Neural crest cell (in vitro differentiated cells): ENCODE data around the gene NPC1L1. TPM values are rescaled to one million over a fixed set of nuclear protein-coding genes. Genes with fewer than 3 reads are reported as not detected.

Experiments
- DNase-seq: peaks from one replicate; pipeline ENCODE4 v3.0.0; 2021; ENCODE audit warnings: low read depth, mixed read lengths, low spot score
- H3K27ac Mint-ChIP-seq: one replicate; pipeline ENCODE4 v1.8.0; 2021; ENCODE audit warnings: mild to moderate bottlenecking, mixed read lengths; ENCODE audit not compliant: unreplicated experiment
- H3K27me3 Mint-ChIP-seq: 2 replicates; pipeline ENCODE4 v1.8.0; 2021; ENCODE audit warnings: low read depth, mild to moderate bottlenecking, mixed read lengths
- H3K36me3 Mint-ChIP-seq: 2 replicates; pipeline ENCODE4 v1.8.0; 2021; ENCODE audit warnings: low read depth, mild to moderate bottlenecking, mixed read lengths
- H3K4me1 Mint-ChIP-seq: 2 replicates; pipeline ENCODE4 v1.8.0; 2021; ENCODE audit warnings: mixed read lengths
- H3K4me3 Mint-ChIP-seq: one replicate; pipeline ENCODE4 v1.8.0; 2021; ENCODE audit warnings: mild to moderate bottlenecking, mixed read lengths
- H3K9me3 Mint-ChIP-seq: 2 replicates; pipeline ENCODE4 v1.8.0; 2021; ENCODE audit warnings: mixed read lengths
- CTCF ChIP-seq: fragments of 200-600 bp; sonication (generic); conservative IDR thresholded peaks from 2 replicates; pipeline ENCODE4 v1.5.0; 2021; ENCODE audit warnings: antibody characterized with exemption, mild to moderate bottlenecking
- total RNA-seq: library from RNA; stranded (reverse); gene quantifications from 2 replicates; pipeline ENCODE4 v1.2.1, GENCODE V29; 2021

Gene NPC1L1
- total RNA-seq, 1 donor from 2014 or later: 0.12 TPM

- TF ChIP-seq CTCF: no peak
- H3K9me3 Mint-ChIP-seq: no peaks in the 10 kb centered on the region
- peak; percentile 69 for DNase-seq
- peak within 1 kb of the TSS; percentile 96 for H3K27ac Mint-ChIP-seq
- peaks cover 7% of the 10 kb centered on the region for H3K36me3 Mint-ChIP-seq
- peaks cover 38% of the 10 kb centered on the region for H3K4me1 Mint-ChIP-seq
- H3K27me3 Mint-ChIP-seq: peaks cover 14% of the 10 kb centered on the region
- H3K4me3 Mint-ChIP-seq: peak within 1 kb of the TSS; percentile 89
Measured at GRCh38 chr7:44490351-44491200, 50.6 kb downstream of the NPC1L1 start, which contains the start of gene NUDCD3. Gene NUDCD3 (minus strand): TSS chr7:44490658. CDS start chr7:44490600, 58 bp downstream.

GRCh38 chr7:44489955-44490350, 51.2 kb downstream of the NPC1L1 start:
- TF ChIP-seq CTCF: no peak
- Mint-ChIP-seq H3K4me3 (peak overlapping the region; percentile 89), H3K27ac (peak overlapping the region; percentile 93), H3K27me3 (peaks cover 10% of the 10 kb centered on the region), H3K36me3 (peaks cover 11% of the 10 kb centered on the region), H3K9me3 (no peaks in the 10 kb centered on the region), H3K4me1 (peaks cover 38% of the 10 kb centered on the region)
- peak; percentile 2 for DNase-seq

- H3K4me3 Mint-ChIP-seq: peak overlapping the region; percentile 89
- H3K36me3 Mint-ChIP-seq: peaks cover 19% of the 10 kb centered on the region
- DNase-seq: no peak
- H3K9me3 Mint-ChIP-seq: peaks cover under 1% of the 10 kb centered on the region
- no peak overlapping the region for H3K27ac Mint-ChIP-seq
- TF ChIP-seq CTCF: no peak
- H3K4me1 Mint-ChIP-seq: peaks cover 38% of the 10 kb centered on the region
- peaks cover 3% of the 10 kb centered on the region for H3K27me3 Mint-ChIP-seq
Measured at GRCh38 chr7:44488955-44489354, 52.2 kb downstream of the NPC1L1 start.

GRCh38 chr7:44486693-44487092, 54.4 kb downstream of the NPC1L1 start:
- TF ChIP-seq CTCF: no peak
- peaks cover 3% of the 10 kb centered on the region for H3K27me3 Mint-ChIP-seq
- peaks cover 38% of the 10 kb centered on the region for H3K4me1 Mint-ChIP-seq
- H3K27ac Mint-ChIP-seq: no peak overlapping the region
- H3K9me3 Mint-ChIP-seq: peaks cover 11% of the 10 kb centered on the region
- H3K4me3 Mint-ChIP-seq: no peak overlapping the region
- peaks cover 39% of the 10 kb centered on the region for H3K36me3 Mint-ChIP-seq
- DNase-seq: no peak

- DNase-seq: no peak
- Mint-ChIP-seq H3K27me3 (peaks cover 3% of the 10 kb centered on the region), H3K4me3 (peak overlapping the region; percentile 41), H3K27ac (no peak overlapping the region), H3K4me1 (peaks cover 34% of the 10 kb centered on the region), H3K9me3 (peaks cover 11% of the 10 kb centered on the region), H3K36me3 (peaks cover 43% of the 10 kb centered on the region)
- TF ChIP-seq CTCF: no peak
Measured at GRCh38 chr7:44486001-44486400, 55.1 kb downstream of the NPC1L1 start.
